Brain pericyte (primary cell): ENCODE measurements around the gene HEBP1.

Source experiments
- DNase-seq: peaks from one replicate; pipeline ENCODE4 v3.0.0-alpha.2; 2012; ENCODE audit warnings: low read depth, low spot score

The HEBP1 gene

DNA sequence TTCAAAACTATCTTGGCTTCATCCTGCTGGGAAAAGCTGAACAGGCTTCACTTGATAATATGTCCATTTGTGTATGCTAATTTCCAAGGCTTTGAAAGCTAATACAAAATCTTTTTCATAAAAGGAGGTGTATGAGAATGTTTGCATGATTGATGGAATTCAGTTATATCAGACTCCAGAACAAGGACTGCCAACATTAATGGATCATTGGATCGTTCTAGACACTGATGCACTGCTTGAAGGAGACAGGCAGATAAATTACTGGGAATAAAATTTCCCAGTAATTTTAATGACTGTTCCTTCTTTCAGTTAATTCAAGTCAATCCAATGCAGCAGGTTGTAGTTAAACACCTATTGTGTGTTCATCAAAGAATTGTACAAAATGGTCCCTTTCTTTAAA, 48.6 kb downstream of the HEBP1 start:
- DNase-seq, result no peak

DNA sequence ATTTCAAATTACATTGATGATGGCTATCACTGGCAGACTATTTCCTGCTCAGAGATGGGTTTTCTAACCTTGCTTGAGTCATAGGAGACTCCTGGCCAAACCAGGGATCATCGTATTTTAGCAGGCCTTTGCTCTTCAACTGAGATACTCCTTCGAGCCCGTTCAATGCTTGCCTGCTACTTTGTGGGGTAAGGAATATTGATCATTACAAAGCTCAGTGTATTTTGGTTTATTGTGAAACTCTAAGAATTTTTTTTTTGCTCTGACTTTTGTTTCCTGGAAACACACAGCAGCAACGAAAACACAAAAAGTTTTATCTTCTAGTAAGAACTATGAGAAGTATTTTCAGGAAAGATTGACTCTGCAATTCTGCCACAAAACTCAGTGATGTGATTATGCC, 52.2 kb downstream of the HEBP1 start:
- no peak for DNase-seq

DNA sequence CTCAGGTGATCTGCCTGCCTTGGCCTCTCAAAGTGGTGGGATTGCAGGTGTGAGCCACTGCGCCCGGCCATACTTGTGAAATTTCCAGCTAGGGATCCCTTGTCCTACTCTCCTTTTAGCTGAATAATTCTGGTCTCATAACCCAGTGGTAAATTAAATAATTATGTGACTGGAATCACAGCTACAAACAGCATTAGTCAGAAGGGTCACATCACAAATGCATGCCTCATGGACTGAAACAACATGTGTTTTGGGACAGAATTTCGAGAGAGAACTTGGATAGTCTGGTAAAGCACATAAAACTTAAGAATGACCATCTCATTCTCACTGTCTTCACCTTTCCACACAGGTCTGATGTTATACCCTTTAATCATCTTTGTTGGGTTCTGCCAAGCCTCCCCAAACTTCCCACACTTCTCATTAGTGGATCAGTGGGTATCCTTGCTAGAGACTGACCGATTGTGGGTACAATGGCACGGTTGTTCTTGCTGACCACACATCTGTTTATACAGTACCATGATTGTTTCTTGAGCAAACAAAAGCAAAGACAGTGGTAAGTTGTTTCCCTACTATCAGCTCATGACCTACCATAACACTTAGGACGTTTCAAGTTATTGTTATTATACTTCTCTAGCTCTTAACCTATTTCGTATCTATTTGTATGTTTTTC, 53.2 kb downstream of the HEBP1 start:
- DNase-seq, result no peak

DNA sequence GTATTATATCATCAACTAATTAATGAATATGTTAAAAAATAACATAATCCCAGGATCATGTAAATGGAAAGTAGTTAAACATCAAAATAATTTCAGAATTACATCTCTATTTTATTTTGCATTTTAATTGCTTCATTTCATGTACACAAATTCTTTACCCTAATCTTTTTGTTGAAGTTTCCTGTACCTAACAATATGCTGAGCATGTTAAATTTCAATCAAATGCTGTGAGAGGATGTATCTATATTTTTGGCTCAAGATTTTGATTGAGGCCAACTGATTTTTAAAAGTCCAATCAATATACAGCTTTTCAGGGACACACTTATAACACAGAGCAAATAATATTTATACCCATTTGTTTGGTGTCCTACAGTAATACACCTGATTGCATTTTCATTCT, 54.5 kb downstream of the HEBP1 start:
- DNase-seq, result no peak

DNA sequence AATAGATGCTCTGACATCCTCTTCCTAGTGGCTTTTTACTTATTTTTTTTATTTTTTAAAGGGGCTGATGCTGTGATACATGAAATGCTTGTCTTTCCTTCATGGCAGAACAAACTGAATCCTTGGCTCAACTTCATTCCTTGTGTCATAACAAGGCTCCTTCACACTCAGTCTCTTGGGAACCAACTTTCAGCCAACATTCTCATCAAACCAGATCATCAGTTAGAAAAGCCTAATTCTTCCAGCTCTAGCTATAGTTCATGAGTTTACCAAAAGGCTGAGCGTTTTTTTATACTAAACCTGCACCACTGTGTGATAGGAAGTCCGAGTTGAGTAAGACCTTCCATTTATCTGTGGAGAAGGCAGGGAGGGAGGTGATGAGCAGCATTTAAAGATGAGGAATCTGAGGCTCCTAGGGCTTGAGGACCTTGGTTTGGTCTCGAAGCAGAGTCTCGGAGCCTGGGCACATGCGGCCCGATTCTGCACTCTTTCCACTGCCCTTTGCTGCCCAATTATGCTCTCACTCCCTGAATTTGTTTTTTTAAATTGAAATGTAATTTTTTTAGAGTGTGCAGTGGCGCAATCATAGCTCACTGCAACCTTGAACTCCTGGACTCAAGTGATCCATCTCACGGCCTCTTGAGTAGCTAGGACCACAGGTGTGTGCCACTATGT, 56.3 kb downstream of the HEBP1 start:
- no peak for DNase-seq

DNA sequence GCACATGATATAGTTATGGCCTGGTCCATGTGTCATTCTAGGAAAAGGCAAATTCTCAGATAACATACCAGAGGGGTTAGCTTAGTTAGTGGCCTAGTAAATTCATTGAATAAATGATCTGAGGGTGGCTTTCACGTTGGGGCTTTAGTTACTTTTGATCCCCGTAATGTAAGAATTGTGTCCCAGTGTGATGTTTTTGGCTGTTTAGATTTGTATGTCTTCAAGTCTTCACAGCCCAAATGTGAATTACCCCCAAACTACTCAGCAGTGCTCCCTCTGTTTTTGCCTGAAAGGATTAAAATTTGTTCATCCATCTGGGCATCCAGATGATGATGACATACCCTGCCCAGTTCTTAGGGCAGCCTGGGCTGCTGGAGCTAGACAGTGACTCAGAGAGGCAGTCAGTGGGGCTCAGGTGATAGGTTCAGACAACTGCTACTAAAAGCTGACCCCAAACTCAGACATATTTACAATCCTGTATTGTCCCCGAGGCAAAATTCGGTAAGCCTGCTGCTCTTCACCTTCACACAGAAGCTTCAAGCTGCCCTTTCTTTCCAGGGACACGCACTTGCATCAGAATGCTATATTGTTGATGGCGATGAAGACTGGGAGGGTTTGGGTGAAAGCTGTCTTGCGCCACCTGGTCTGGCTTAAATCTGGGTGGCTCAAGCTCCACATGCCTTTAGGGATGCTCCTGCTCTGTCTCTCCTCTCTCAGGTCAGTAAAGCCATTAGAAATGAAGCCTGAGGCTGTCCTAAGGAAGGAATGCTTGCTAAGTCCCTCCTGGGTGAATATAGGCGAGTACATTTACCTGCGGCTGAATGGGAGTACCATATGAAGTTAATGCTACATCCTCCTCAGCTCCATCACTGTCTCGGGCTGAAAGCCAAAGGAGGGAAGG, 58.4 kb downstream of the HEBP1 start:
- DNase-seq, result no peak

DNA sequence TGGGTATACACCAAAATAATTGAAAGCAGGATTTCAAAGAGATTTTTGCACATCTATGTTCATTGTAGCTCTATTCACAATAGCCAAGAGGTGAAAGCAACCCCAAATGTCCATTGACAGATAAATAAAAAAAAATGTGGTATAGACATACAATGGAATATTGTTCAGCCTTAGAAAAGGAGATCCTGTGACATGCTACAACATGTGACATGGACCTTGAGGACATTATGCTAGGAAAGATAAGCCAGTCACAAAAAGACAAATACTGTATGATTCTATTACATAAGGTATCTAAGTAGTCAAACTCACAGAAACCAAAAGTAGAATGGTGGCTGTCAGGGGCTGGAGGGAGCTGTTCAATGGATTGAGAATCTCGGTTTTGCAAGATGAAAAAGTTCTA, 60.2 kb downstream of the HEBP1 start:
- DNase-seq, result no peak

DNA sequence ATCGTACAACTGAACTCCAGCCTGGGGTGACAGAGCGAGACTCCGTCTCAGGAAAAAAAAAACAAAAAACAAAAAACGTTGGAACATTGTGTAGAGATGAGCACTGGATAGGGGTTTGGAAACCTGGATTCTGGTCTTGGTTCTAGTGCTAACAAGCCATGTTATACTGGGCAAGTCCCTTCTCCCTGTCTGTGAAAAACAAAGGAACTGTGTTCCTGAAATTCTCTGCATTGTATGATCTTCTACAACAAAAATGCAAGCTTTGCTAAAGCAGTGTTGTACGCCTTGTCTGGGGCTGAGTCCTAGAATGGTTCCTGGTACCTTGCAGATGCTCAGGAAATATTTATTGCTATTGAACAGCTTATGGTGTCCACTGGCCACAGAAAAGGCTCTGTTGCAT, 61.5 kb downstream of the HEBP1 start:
- no peak for DNase-seq

DNA sequence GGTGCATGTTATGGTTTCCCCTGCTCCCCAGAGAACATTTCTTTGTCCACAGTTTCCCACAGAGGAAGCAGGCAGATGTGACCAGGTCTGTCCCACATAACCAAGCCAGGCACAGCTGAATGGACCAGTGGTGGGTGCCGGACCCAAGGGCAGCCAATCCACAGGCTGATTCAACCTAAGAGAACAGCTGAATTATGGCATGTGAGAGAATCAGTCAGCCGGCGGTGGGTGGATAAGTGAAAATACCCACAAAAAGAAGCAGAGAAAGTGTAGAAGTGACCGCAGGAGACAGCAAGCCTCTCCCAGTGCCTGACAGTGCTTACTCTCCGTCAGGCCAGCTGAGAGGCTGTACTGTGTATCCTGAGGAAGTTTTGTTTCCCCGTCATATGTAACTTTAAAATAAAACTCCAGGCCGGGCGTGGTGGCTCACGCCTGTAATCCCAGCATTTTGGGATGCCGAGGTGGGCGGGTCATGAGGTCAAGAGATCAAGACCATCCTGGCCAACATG, 63.0 kb downstream of the HEBP1 start:
- no peak for DNase-seq

DNA sequence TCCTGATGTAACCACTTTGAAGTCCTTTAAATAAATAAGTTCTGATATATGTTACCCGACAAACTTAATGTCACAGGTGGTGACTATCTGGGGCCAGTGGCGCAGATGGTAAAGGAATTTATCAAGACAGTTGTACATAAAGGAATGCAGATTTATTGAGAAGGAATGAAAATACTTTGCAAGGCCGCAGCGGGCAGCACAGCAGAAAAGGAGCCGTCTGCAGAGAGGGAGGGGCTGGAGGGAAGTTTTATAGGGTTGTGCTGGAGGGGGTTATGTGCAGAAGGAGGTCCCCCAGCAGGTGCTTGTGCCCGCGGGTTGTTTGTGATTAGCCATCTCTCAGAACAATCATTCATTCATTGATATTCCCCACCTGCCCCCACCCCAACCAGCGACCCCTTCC, 65.5 kb downstream of the HEBP1 start:
- no peak for DNase-seq

DNA sequence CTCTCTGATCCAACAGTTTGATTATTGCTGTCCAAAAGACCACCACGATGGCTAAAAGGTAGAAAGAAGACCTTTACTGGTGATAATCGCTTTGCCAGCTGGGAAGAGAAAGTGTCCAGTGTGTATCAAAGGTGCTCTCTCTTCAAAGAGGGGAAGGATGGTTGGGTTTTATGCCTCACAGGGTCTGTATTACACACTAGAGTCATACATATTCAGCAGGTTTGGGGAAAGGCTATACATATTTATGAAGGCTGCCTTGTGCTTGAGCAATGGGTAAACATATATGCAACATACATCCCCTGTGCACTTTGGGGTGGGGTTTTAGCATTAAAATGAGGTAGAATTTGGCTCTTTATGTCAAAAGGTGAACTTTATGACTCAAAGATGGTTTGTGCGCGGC, 66.3 kb downstream of the HEBP1 start:
- DNase-seq, result no peak

DNA sequence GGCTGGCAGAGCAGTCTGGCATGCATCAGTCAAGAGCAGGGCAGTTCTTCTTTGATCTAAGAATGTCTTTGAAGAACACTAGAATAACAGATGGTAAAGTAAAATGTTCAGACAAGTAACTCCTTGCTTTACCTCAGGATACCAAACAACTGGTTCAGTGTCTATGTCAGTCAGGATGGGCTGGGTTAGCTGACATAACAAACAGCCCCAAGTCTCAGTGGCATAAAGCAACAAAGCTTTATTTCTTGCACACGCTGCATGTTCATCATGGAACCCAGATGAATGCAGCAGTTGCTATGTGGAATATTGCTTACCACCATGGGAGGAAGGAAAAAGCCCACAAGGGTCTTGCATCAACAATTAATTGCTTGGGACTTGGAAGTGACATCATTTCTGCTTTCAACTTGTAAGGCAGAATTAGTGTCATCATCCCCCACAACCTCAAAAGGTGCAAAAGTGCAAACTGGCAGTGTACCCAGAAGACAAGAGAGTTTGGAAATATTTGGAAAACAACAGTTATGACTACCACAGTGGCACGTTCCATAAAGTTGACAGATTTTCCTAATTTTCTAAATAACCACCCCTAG, 69.3 kb downstream of the HEBP1 start:
- no peak for DNase-seq

DNA sequence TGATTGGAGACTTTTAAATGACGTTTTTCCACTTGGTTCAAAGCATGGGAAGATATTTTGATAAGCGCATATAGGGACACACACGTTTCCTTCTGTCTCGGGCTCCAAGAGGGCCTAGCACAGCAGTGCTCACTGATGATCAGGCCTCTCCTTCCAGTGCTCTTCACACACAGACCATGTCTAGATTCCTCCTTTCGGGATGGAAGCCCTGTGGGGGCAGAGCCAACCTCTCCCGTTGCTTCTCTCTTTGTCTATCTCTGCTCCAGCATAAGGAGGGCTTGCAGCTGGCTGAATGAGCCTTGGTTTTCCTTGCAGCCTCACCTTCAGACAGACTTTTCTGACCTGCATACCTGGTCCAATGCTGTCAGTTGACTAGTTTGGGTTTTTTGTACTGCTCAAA, 70.4 kb downstream of the HEBP1 start:
- no peak for DNase-seq

DNA sequence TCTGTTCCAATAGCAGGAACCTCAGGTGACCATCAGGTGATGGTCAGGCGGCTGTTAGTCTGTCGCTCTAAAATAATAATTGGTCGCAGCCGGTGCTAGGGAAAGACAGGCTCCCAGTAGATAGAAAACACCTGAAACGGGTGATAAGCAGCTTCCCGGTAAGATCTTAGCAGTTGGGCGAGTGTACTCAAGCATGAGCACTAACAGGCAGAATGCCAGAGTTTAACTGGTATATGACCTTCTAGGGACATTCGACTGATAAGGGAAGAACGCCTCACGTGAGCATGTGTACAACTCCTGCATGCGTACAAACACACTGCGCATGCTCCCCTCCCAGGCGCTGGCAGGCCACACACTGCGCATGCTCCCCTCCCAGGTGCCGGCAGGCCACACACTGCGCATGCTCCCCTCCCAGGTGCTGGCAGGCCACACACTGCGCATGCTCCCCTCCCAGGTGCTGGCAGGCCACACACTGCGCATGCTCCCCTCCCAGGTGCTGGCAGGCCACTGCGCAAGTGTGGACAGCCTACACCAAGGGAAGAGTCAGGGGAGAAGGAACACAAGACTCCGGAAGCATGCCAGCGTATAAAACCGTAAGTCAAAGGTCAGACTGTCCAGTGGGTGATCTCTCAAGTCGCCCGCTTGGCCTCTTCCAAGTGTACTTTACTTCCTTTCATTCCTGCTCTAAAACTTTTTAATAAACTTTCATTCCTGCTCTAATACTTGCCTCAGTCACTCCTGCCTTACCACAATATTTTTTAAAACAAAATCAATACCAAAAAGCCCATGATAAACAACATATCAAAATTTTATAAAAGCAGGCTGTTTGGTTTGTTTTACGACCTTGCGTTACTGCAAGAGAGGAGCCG, 72.6 kb downstream of the HEBP1 start:
- no peak for DNase-seq

DNA sequence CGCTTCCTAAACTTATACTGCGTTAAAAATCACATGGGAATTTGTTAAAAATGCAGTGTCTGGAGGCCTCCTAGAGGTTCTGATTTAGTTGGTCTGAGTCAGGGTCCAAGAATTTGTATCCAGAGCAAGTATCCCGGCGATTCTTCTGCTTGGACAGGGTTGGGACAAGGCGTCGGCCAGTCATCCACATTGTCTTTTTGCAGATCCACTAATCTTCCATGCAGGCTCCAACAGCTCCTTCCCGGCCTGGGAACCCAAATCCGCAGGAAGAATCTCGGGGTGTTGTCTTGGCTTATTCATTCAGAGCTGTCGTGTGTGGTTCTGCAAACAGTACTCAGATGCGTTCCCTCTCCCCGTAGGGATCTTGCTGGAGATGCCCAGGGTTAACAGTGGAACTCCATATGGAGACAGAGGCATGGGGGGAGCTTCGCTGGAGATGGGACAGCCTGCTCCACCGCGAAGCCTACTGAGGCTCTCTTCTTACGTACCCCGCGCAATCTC, 73.4 kb downstream of the HEBP1 start:
- no peak for DNase-seq

DNA sequence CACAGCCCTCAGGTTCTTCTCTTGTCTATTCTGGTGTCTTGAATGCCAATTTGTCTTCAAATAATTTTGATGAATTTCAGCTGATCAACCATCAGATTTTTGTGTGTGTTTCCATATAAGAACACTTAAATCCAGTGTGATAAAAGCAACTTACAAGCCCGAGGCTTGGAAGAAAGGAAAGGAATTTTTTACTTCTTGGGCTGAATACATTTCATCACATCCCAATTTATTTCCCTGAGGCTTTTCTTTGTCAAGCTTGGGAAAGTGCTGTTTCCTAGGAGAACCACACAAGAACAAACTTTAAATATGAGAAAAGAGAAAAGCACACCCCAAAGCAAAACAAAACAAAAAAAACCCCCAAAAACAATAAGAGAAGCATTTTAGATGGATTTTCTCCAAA, 74.7 kb downstream of the HEBP1 start:
- DNase-seq, result no peak
